DOHH2 (cell line): ENCODE data around the gene ETDB.
"Not testable (repeated sequence)": the region's sequence is repeated elsewhere in the genome, so short reads cannot be mapped to it uniquely, and the experiment has no call there.

ENCODE experiments used
- CTCF ChIP-seq: fragments of 200-600 bp; sonication (generic); IDR thresholded peaks from one replicate; pipeline ENCODE4 v1.5.1; 2014; ENCODE audit warnings: antibody characterized with exemption, mild to moderate bottlenecking, low read depth, low read length; ENCODE audit not compliant: poor library complexity, severe bottlenecking
- EZH2phosphoT487 ChIP-seq: fragments of 200-600 bp; sonication (generic); IDR thresholded peaks from 2 replicates; pipeline ENCODE4 v1.6.1; 2017; ENCODE audit warnings: borderline replicate concordance, mild to moderate bottlenecking, antibody characterized with exemption, low read length, moderate library complexity, mixed read lengths

GRCh38 chrX:135116064-135116463, 4.3 kb downstream of the ETDB start:
- not testable (repeated sequence) for TF ChIP-seq CTCF, EZH2phosphoT487
